Dermis microvascular lymphatic vessel endothelial cell (primary cell): ENCODE data around the gene RBM28. TPM values are rescaled to one million over a fixed set of nuclear protein-coding genes. Genes with fewer than 3 reads are reported as not detected.
"Not testable (repeated sequence)": the region's sequence is repeated elsewhere in the genome, so short reads cannot be mapped to it uniquely, and the experiment has no call there.

Source experiments
- DNase-seq, 2 donors: peaks; one replicate each; pipeline versions ENCODE4 v3.0.0 to v3.0.0-alpha.2; 2010; ENCODE audit warnings: low read depth in 2 of 2
- total RNA-seq: library from RNA; depleted of rRNA; stranded (reverse); fragments of >200 nt; gene quantifications from 2 replicates; pipeline ENCODE4 v1.2.1, GENCODE V29; 2014

Gene RBM28
- total RNA-seq, 1 donor from 2014 or later, result 6.5 TPM

- DNase-seq, result no peak
These were observed 5.7 kb upstream of the RBM28 start for GRCh38 chr7:128349466-128349825.

- peak; percentile 30 to 53 for DNase-seq
These were observed 4.0 kb upstream of the RBM28 start for GRCh38 chr7:128347647-128348097.

DNA sequence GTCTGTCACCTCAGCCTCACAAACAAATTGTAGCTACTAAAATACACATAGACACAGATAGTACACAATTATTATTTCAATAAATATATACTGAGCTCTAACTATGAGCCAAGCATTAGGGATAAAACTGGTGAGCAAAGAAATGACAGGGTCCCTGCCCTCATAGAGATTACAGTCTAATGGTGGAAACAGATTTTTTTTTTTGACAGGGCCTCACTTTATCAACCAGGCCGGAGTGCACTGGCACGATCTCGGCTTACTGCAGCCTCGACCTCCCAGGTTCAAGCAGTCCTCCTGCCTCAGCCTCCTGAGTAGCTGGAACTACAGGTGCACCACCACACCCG, 695 bp upstream of the RBM28 start:
- DNase-seq, result no peak

DNA sequence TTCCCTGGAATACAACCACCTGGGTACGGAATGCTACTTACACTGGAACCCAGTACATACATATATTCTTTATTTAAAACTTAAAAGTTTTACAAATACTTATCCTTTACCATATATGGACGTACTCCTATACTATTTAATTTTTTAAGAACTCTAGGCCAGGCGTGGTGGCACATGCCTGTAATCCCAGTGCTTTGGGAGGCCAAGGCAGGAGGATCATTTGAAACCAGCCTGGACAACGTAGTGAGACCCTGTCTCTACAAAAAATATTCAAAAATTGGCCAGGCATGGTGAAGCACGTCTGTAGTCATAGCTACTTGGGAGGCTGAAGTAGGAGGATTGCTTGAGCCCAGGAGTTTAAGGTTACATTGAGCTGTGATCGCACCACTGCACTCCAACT, 2.0 kb downstream of the RBM28 start:
- DNase-seq, result no peak

DNA sequence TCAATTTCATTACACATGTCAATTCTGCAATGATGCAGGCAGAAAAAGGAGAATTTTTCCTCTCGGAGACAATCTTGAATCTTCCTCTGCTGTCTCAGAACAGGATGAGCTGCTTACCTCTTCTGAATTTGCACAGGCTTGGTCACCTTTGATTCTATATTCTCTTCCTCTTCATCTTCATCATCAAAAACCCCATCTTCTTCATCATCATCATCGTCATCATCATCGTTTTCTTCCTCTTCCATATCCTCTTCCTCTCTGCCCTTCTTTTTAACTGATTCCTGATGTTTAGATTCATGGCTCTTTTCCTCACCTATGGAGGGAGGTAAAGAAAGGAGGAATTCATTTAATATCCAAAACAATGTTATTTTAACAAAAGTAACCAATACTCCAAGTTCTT, 8.0 kb downstream of the RBM28 start:
- no peak for DNase-seq

GRCh38 chr7:128324368-128324680, 19.4 kb downstream of the RBM28 start:
- DNase-seq, result no peak

GRCh38 chr7:128323459-128324367, 20.0 kb downstream of the RBM28 start:
- DNase-seq, result no peak

GRCh38 chr7:128323040-128323439, 20.7 kb downstream of the RBM28 start:
- DNase-seq, result no peak

- peak in 1 of 2 donors; percentile 52 for DNase-seq
These were observed 21.6 kb downstream of the RBM28 start for GRCh38 chr7:128322040-128322643.

DNA sequence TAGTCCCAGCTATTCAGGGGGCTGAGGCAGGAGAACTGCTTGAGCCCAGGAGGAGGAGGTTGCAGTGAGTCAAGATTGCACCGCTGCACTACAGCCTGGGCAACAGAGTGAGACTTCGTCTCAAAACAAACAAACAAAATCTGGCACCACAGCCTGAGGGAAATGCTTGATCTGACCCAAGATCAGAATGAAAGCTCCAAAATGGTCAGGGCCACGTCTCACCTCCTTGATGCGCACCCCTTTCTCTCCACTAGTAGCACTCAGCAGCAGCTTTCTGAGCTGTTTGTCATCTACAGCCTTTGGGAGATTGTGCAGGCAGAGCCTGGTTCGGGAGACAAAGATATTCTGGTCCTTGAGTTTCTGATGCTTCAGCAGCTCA, 22.7 kb downstream of the RBM28 start:
- no peak for DNase-seq

- DNase-seq, result peak in 1 of 2 donors; percentile 23
These were observed 25.0 kb downstream of the RBM28 start for GRCh38 chr7:128318691-128319090.

DNA sequence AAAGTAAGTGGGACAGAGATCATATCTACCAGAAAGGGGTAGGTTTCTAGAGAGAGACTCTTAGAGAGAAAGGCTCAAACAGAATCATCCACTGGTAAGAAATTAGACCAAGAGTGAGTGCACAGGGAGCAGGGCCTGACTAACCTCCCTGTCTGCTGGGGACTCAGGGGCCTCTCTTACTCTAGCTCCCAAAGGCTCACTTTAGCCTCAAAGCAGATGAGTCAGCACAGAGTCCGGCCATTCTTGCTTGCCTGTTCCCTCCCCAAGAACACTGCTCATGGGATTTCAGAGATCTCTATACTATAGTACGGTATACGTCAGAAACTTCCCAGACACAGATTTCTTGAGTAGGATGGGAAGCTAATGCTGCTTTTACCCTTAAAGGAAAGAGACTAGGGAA, 32.7 kb downstream of the RBM28 start:
- no peak for DNase-seq

DNA sequence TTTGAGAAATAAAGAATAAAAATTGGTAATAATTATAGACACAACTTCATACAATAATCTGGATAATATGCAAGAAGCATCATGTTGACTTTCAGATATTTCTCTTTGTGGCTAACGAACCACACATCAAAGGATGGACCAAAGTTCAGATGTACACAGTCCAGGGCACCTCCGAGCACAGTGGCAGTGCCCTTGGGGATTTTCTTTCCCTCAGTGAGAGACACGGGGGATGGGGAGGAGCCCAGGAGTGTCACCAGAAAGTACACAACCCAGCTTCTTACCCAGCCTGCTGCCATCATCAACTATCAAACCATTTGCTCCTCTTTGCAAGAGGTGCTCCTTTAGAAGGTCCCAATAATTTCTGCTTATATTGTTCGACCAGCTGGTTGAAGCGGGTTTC, 33.2 kb downstream of the RBM28 start:
- DNase-seq, result no peak

- no peak for DNase-seq
These were observed 33.7 kb downstream of the RBM28 start for GRCh38 chr7:128309976-128310375.

DNA sequence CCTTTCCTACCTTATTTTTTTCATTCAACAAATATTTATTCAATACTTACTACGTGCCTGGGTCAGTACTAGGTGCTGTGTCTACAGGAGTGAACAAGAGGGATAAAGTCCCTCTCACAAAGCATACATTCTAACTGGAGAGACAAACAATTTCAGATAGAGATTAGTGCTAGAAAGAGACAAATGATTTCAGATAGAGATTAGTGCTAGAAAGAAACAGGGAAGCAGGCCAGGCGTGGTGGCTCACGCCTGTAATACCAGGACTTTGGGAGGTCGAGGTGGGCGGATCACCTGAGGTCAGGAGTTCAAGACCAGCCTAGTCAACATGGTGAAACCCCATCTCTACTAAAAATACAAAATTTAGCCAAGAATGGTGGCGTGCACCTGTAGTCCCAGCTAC, 34.6 kb downstream of the RBM28 start:
- DNase-seq, result no peak

GRCh38 chr7:128307061-128307460, 36.6 kb downstream of the RBM28 start:
- no peak for DNase-seq

- no peak for DNase-seq
These were observed 39.5 kb downstream of the RBM28 start for GRCh38 chr7:128304212-128304611.

- no peak for DNase-seq
These were observed 40.1 kb downstream of the RBM28 start for GRCh38 chr7:128303643-128304042.

DNA sequence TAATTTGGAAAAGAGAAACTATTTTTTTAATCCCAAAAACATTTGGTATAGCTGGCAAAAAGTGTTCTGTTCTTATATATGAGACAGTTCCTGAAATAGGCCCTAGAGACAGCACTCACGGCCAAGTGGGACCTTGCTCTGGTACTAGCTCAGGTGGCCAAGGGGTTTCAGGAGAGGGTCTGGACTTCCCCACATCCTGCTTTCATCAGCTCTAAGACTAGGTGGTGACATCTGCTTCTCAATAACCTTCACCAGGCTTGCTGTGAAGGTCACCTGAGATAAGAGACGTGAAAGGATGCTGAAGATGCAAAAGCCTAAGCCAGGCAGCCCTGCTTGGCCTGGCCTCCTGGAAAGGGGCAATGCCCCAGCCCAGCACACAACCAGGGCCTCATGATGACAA, 40.6 kb downstream of the RBM28 start:
- DNase-seq, result no peak

DNA sequence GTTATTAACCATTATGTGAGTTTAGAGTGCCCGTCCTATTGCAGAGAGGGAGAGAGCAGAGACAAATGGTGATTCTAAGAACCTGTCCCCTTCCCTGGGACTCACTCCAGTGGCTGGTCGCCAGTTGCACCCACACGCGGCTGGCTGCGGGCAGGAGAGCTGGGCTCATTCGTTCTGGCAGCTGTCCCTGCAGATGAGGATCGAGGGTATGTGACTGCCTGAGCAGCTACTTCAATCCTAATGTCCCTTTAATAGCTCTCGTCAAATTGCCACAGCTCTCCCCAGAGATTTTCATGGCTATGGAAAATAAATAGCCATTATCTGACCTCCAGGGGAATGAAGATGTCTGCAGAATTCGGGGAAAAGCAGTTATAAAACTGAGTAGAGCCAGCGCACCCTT, 41.6 kb downstream of the RBM28 start:
- DNase-seq, result no peak

- DNase-seq, result no peak
These were observed 44.5 kb downstream of the RBM28 start for GRCh38 chr7:128299109-128299607.

- not testable (repeated sequence) for DNase-seq
These were observed 45.7 kb downstream of the RBM28 start for GRCh38 chr7:128298004-128298403.

- no peak for DNase-seq
These were observed 56.2 kb downstream of the RBM28 start for GRCh38 chr7:128287556-128287955.
